Prostate gland (tissue), 2 donors: Measurements from ENCODE around the gene PHYH.

ENCODE experiments used
- POLR2A ChIP-seq: fragments of 450-650 bp; IDR thresholded peaks from one replicate; pipeline ENCODE4 v1.6.1; 2016; ENCODE audit warnings: antibody characterized with exemption, mild to moderate bottlenecking
- TF ChIP-seq, protein P1 (sequence below), 4 experiments: fragments of 200-600 bp in 2 of 4; fragments of 450-650 bp in 2 of 4; sonication (generic) in 2 of 4; IDR thresholded peaks; 1 replicate in 3 of 4; 2 replicates in 1 of 4; pipeline ENCODE4 v1.5.1; 2016 to 2019; ENCODE audit warnings: antibody characterized with exemption in 4 of 4, mild to moderate bottlenecking in 2 of 4, moderate library complexity in 2 of 4

- TF ChIP-seq, protein P1, sequence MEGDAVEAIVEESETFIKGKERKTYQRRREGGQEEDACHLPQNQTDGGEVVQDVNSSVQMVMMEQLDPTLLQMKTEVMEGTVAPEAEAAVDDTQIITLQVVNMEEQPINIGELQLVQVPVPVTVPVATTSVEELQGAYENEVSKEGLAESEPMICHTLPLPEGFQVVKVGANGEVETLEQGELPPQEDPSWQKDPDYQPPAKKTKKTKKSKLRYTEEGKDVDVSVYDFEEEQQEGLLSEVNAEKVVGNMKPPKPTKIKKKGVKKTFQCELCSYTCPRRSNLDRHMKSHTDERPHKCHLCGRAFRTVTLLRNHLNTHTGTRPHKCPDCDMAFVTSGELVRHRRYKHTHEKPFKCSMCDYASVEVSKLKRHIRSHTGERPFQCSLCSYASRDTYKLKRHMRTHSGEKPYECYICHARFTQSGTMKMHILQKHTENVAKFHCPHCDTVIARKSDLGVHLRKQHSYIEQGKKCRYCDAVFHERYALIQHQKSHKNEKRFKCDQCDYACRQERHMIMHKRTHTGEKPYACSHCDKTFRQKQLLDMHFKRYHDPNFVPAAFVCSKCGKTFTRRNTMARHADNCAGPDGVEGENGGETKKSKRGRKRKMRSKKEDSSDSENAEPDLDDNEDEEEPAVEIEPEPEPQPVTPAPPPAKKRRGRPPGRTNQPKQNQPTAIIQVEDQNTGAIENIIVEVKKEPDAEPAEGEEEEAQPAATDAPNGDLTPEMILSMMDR (IDR thresholded peaks at IDR 0.05): no peak
- TF ChIP-seq POLR2A: no peak
Measured at GRCh38 chr10:13335881-13336280, 36.0 kb upstream of the PHYH start.
